PC-3 (cell line): ENCODE measurements around the gene LGALS4.

Experiments
- EZH2 ChIP-seq: fragments of 300-600 bp; sonication (generic); IDR thresholded peaks from one replicate; pipeline ENCODE4 v1.6.1; 2017; ENCODE audit warnings: antibody characterized with exemption, mild to moderate bottlenecking, low read length; ENCODE audit not compliant: unreplicated experiment
- EZH2phosphoT487 ChIP-seq: fragments of 300-600 bp; sonication (generic); IDR thresholded peaks from 2 replicates; pipeline ENCODE4 v1.6.1; 2018; ENCODE audit warnings: mild to moderate bottlenecking, antibody characterized with exemption, low read length, borderline replicate concordance
- TF ChIP-seq, protein P1 (sequence below): fragments of 300-600 bp; sonication (generic); conservative IDR thresholded peaks from 2 replicates; pipeline ENCODE4 v1.5.1; 2017; ENCODE audit warnings: antibody characterized with exemption, low read depth, mild to moderate bottlenecking, low read length

- TF ChIP-seq, protein P1, sequence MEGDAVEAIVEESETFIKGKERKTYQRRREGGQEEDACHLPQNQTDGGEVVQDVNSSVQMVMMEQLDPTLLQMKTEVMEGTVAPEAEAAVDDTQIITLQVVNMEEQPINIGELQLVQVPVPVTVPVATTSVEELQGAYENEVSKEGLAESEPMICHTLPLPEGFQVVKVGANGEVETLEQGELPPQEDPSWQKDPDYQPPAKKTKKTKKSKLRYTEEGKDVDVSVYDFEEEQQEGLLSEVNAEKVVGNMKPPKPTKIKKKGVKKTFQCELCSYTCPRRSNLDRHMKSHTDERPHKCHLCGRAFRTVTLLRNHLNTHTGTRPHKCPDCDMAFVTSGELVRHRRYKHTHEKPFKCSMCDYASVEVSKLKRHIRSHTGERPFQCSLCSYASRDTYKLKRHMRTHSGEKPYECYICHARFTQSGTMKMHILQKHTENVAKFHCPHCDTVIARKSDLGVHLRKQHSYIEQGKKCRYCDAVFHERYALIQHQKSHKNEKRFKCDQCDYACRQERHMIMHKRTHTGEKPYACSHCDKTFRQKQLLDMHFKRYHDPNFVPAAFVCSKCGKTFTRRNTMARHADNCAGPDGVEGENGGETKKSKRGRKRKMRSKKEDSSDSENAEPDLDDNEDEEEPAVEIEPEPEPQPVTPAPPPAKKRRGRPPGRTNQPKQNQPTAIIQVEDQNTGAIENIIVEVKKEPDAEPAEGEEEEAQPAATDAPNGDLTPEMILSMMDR = no peak
- no peak for TF ChIP-seq EZH2
- no peak for TF ChIP-seq EZH2phosphoT487
Measured at GRCh38 chr19:38836983-38837626, 24.4 kb upstream of the LGALS4 start.
